Inflammatory macrophage (primary cell): ENCODE results near the gene ZNF621.
"Not testable (repeated sequence)": the region's sequence is repeated elsewhere in the genome, so short reads cannot be mapped to it uniquely, and the experiment has no call there.

Source experiments
- DNase-seq, 2 donors: peaks; one replicate each; pipeline ENCODE4 v3.0.0-alpha.2; 2020 to 2022

Gene ZNF621

GRCh38 chr3:40546816-40547215 lies 22.1 kb downstream of the ZNF621 start:
- DNase-seq, result peak in 1 of 2 donors; percentile 8

GRCh38 chr3:40550167-40550566 lies 25.4 kb downstream of the ZNF621 start:
- DNase-seq, result no peak

- DNase-seq, result no peak
These were observed 32.9 kb downstream of the ZNF621 start for GRCh38 chr3:40557575-40558161.

- not testable (repeated sequence) for DNase-seq
These were observed 37.7 kb downstream of the ZNF621 start for GRCh38 chr3:40562482-40562881.

GRCh38 chr3:40565629-40566028 lies 40.9 kb downstream of the ZNF621 start:
- not testable (repeated sequence) for DNase-seq

- no peak for DNase-seq
These were observed 41.9 kb downstream of the ZNF621 start for GRCh38 chr3:40566694-40567093.

GRCh38 chr3:40572588-40572987 lies 47.8 kb downstream of the ZNF621 start:
- DNase-seq, result no peak

- no peak for DNase-seq
These were observed 49.3 kb downstream of the ZNF621 start for GRCh38 chr3:40574050-40574449.

- no peak for DNase-seq
These were observed 49.9 kb downstream of the ZNF621 start for GRCh38 chr3:40574661-40575060.

GRCh38 chr3:40576396-40576795 lies 51.6 kb downstream of the ZNF621 start:
- DNase-seq, result no peak

- DNase-seq, result peak; percentile 62 to 63
These were observed 55.8 kb downstream of the ZNF621 start for GRCh38 chr3:40580494-40581091.

GRCh38 chr3:40581166-40581565 lies 56.4 kb downstream of the ZNF621 start:
- DNase-seq, result no peak

- DNase-seq, result no peak
These were observed 57.8 kb downstream of the ZNF621 start for GRCh38 chr3:40582401-40583027.

GRCh38 chr3:40583691-40584090 lies 58.9 kb downstream of the ZNF621 start:
- no peak for DNase-seq

- DNase-seq, result peak; percentile 78 to 82
These were observed 59.9 kb downstream of the ZNF621 start for GRCh38 chr3:40584625-40585189.

- DNase-seq, result no peak
These were observed 60.7 kb downstream of the ZNF621 start for GRCh38 chr3:40585381-40586016.

GRCh38 chr3:40586901-40587300 lies 62.1 kb downstream of the ZNF621 start:
- DNase-seq, result no peak

- no peak for DNase-seq
These were observed 63.6 kb downstream of the ZNF621 start for GRCh38 chr3:40588406-40588805.
